ENCODE results near the gene ATP6V0D1. TPM values are rescaled to one million over a fixed set of nuclear protein-coding genes. Genes with fewer than 3 reads are reported as not detected.

ATP6V0D1 gene
- total and polyA plus RNA-seq, 8 donors, result 48.5 to 185 (median 58.6) TPM

GRCh38 chr16:67454852-67455251 lies 26.1 kb downstream of the ATP6V0D1 start:
- intact Hi-C loops (cut with DNase I), result no loop called here

GRCh38 chr16:67454104-67454503 lies 26.9 kb downstream of the ATP6V0D1 start:
- Histone ChIP-seq H3K27ac (no peak overlapping the region), H3K36me3 (peaks cover 0 to 68% of the 10 kb centered on the region in 2 donors), H3K4me3 (no peak overlapping the region), H3K27me3 (no peaks in the 10 kb centered on the region), H3K4me1 (peaks cover 49 to 73% of the 10 kb centered on the region in 2 donors), H3K9me3 (no peaks in the 10 kb centered on the region)
- intact Hi-C loops (cut with DNase I), result no loop called here
- no peak for TF ChIP-seq CTCF (IDR thresholded peaks at IDR 0.05)
- ATAC-seq (no peak), DNase-seq (no peak)

More at GRCh38 chr16:67454852-67455251, 26.1 kb downstream of the ATP6V0D1 start:
- DNase-seq (no peak), ATAC-seq (no peak)
- Histone ChIP-seq H3K9me3 (no peaks in the 10 kb centered on the region), H3K4me3 (no peak overlapping the region), H3K36me3 (peaks cover 0 to 63% of the 10 kb centered on the region in 2 donors), H3K4me1 (peaks cover 51 to 73% of the 10 kb centered on the region in 2 donors), H3K27ac (no peak overlapping the region), H3K27me3 (no peaks in the 10 kb centered on the region)
- TF ChIP-seq CTCF (IDR thresholded peaks at IDR 0.05), result no peak

GRCh38 chr16:67451704-67452435 lies 29.1 kb downstream of the ATP6V0D1 start:
- no peak for TF ChIP-seq CTCF (IDR thresholded peaks at IDR 0.05)
- Histone ChIP-seq H3K4me3 (no peak overlapping the region), H3K36me3 (peaks cover 0 to 79% of the 10 kb centered on the region in 2 donors), H3K4me1 (peaks cover 43 to 63% of the 10 kb centered on the region in 2 donors), H3K27ac (peak overlapping the region in 1 of 2 donors; percentile 28), H3K9me3 (no peaks in the 10 kb centered on the region), H3K27me3 (no peaks in the 10 kb centered on the region)
- DNase-seq (no peak), ATAC-seq (peak; percentile 64)
- intact Hi-C loops (cut with DNase I), result no loop called here

GRCh38 chr16:67451061-67451703 lies 29.8 kb downstream of the ATP6V0D1 start:
- Histone ChIP-seq H3K4me1 (peaks cover 50 to 63% of the 10 kb centered on the region in 2 donors), H3K27me3 (no peaks in the 10 kb centered on the region), H3K36me3 (peaks cover 0 to 84% of the 10 kb centered on the region in 2 donors), H3K4me3 (no peak overlapping the region), H3K9me3 (no peaks in the 10 kb centered on the region), H3K27ac (peak overlapping the region in 1 of 2 donors; percentile 28)
- TF ChIP-seq CTCF (IDR thresholded peaks at IDR 0.05), result no peak
- no peak for DNase-seq
- intact Hi-C loops (cut with DNase I), result no loop called here
- ATAC-seq, result no peak

- Histone ChIP-seq H3K9me3 (no peaks in the 10 kb centered on the region), H3K27ac (no peak overlapping the region), H3K4me3 (no peak overlapping the region), H3K27me3 (no peaks in the 10 kb centered on the region), H3K4me1 (peaks cover 55 to 68% of the 10 kb centered on the region in 2 donors), H3K36me3 (peaks cover 0 to 90% of the 10 kb centered on the region in 2 donors)
- intact Hi-C loops (cut with DNase I), result no loop called here
- ATAC-seq (no peak), DNase-seq (no peak)
- TF ChIP-seq CTCF (IDR thresholded peaks at IDR 0.05), result no peak
Observed at GRCh38 chr16:67449739-67450138, 31.2 kb downstream of the ATP6V0D1 start.

Data from left lung (tissue), 10 donors.